Activated naive CD4-positive, alpha-beta T cell treated with anti-CD3 and anti-CD28 coated beads for 36 hours (primary cell): ENCODE measurements around the gene GRID1. TPM values are rescaled to one million over a fixed set of nuclear protein-coding genes. Genes with fewer than 3 reads are reported as not detected.

ENCODE experiments used
- CTCF ChIA-PET: fragments of 350-600 bp; sonication (Branson Sonifier 250); formaldehyde crosslinking; loops from one replicate; lab custom pipeline; 2021; ENCODE audit warnings: antibody characterized with exemption; lab: Charles Lee
- DNase-seq: peaks from one replicate; pipeline ENCODE4 v3.0.0-alpha.2; 2020
- H3K27ac Mint-ChIP-seq: one replicate; pipeline ENCODE4 v1.8.0; 2021; ENCODE audit warnings: mild to moderate bottlenecking, mixed read lengths
- H3K27me3 Mint-ChIP-seq: one replicate; pipeline ENCODE4 v1.8.0; 2021; ENCODE audit warnings: low read depth, mixed read lengths
- H3K36me3 Mint-ChIP-seq: one replicate; pipeline ENCODE4 v1.8.0; 2021; ENCODE audit warnings: low read depth, mixed read lengths
- H3K4me1 Mint-ChIP-seq: one replicate; pipeline ENCODE4 v1.8.0; 2021; ENCODE audit warnings: low read depth, mixed read lengths
- H3K4me3 Mint-ChIP-seq: one replicate; pipeline ENCODE4 v1.8.0; 2021; ENCODE audit warnings: mild to moderate bottlenecking, moderate library complexity, mixed read lengths
- H3K9me3 Mint-ChIP-seq: one replicate; pipeline ENCODE4 v1.8.0; 2021; ENCODE audit warnings: mixed read lengths
- intact Hi-C: fragments of 100-400 bp; cut with micrococcal nuclease; formaldehyde crosslinking; loops from one replicate; pipeline ENCODE4 v1.15.1; 2023
- total RNA-seq, 2 experiments: library from RNA; stranded (reverse); gene quantifications; one replicate each; pipeline ENCODE4 v1.2.3, GENCODE V29; 2021

Gene GRID1
- total RNA-seq, 2 experiments from 2014 or later: not detected

DNA sequence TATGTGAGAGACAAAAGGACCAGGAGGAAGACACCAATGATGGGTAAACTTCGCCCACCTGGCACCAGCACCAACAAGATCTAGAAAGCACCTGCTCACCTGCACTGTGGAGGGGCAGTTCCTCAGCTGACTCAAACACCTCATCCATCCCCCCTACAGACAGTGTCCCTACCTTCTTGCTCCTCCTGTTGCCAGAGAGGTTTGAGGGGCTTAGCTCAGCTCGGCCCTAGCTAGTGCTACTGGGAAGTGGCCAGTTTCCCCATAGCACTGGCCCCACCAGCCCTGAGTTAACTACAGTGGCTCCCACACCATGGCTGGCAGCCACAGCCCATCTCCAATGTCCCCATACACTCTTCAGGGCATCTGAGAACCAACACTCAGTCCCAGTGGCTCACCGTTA, 70.8 kb downstream of the GRID1 start:
- intact Hi-C loops: no loop called here
- CTCF ChIA-PET: no interaction called here
- H3K9me3 Mint-ChIP-seq: no peaks in the 10 kb centered on the region
- H3K4me1 Mint-ChIP-seq: no peaks in the 10 kb centered on the region
- no peaks in the 10 kb centered on the region for H3K36me3 Mint-ChIP-seq
- no peak overlapping the region for H3K27ac Mint-ChIP-seq
- no peak for DNase-seq
- no peaks in the 10 kb centered on the region for H3K27me3 Mint-ChIP-seq
- H3K4me3 Mint-ChIP-seq: no peak overlapping the region

DNA sequence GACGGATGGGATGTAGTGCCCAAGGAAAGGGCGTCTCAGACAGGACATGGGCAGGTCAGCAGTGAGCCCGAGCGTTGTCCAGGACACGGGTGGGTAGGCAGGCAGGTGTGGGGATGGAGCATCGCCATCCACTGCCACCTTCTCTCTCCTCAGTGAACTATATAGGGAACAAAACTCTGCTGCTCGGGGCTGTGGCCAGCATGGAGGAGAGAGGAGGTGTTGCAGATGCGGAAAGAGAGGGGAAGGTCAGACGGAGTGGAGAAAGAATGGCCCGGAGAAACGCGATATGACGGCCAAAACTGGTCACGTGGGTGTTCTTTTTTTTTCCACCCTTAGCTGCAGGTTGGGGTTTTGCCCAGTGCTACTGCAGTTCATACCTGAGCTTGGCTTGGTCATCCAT, 71.2 kb downstream of the GRID1 start:
- no peaks in the 10 kb centered on the region for H3K9me3 Mint-ChIP-seq
- intact Hi-C loops: no loop called here
- H3K4me3 Mint-ChIP-seq: no peak overlapping the region
- CTCF ChIA-PET: no interaction called here
- no peaks in the 10 kb centered on the region for H3K36me3 Mint-ChIP-seq
- no peaks in the 10 kb centered on the region for H3K4me1 Mint-ChIP-seq
- H3K27me3 Mint-ChIP-seq: no peaks in the 10 kb centered on the region
- no peak overlapping the region for H3K27ac Mint-ChIP-seq
- no peak for DNase-seq

DNA sequence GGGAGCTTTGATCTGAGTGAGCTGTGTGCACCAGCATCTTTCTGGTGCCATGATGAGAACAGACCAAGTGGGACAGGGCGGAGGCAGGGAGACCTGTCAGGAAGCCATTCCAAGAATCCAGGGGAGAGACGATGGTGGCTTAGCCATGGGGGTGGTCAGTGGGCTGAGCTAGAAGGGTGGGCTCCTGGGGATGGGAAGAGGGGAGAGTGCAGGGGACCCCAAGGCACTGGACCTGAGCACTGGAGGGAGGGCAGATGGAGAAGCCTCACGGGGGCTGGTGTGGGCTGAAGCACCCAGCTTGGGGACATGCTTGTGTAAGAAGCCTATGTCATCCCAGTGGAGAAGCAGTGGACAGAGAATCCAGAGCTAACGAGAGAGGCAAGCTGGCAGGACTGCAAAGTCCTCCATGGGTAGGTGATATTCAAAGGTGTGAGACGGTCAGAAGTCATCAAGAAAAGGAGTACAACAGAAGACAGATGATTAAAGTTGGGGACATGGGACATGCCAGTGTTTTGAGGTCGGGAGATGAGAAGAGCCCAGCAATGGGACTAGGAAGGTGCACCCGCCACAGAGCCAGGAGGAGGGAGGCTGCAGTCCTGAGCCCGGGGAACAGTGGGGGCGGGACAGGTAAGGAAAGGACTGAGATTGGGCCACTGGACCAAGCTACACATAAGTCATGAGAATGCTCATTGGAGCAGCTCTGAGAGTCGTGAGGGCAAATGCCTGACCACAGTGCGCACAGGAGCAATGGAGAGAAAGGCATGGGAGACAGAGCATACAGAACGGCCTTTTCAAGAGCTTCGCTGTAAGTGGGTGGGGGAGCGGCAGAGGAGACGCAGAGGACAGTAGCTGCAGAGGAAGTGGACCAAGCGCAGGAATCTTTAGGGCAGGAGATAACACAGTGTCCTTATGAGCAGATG, 72.0 kb downstream of the GRID1 start:
- no peaks in the 10 kb centered on the region for H3K36me3 Mint-ChIP-seq
- CTCF ChIA-PET: no interaction called here

DNA sequence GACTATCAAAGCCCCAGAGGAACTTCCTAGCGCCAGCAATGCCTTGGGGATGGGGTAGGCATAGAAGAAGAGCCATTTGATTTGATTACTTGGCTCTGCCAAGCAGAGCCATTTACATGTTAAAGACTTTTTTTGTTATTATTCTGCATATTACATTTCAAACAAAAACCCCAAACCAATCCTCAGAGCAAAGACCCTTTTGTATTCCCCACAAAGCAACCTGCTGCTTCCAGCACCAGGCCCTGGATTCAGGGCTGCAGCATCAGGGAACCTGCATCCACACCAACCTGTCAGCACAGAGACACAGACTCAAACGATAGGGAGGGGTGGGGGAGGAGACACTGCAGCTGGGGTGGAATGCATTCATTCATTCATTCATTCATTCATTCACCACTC, 73.2 kb downstream of the GRID1 start:
- Mint-ChIP-seq H3K27me3 (no peaks in the 10 kb centered on the region), H3K27ac (no peak overlapping the region), H3K4me1 (no peaks in the 10 kb centered on the region), H3K9me3 (no peaks in the 10 kb centered on the region), H3K36me3 (no peaks in the 10 kb centered on the region), H3K4me3 (no peak overlapping the region)
- DNase-seq: no peak
- CTCF ChIA-PET: no interaction called here
- intact Hi-C loops: no loop called here

More for the DNA sequence above, 72.0 kb downstream of the GRID1 start:
- H3K9me3 Mint-ChIP-seq: no peaks in the 10 kb centered on the region
- no peak for DNase-seq
- no peaks in the 10 kb centered on the region for H3K27me3 Mint-ChIP-seq
- no peaks in the 10 kb centered on the region for H3K4me1 Mint-ChIP-seq
- H3K4me3 Mint-ChIP-seq: no peak overlapping the region
- intact Hi-C loops: no loop called here
- H3K27ac Mint-ChIP-seq: no peak overlapping the region

DNA sequence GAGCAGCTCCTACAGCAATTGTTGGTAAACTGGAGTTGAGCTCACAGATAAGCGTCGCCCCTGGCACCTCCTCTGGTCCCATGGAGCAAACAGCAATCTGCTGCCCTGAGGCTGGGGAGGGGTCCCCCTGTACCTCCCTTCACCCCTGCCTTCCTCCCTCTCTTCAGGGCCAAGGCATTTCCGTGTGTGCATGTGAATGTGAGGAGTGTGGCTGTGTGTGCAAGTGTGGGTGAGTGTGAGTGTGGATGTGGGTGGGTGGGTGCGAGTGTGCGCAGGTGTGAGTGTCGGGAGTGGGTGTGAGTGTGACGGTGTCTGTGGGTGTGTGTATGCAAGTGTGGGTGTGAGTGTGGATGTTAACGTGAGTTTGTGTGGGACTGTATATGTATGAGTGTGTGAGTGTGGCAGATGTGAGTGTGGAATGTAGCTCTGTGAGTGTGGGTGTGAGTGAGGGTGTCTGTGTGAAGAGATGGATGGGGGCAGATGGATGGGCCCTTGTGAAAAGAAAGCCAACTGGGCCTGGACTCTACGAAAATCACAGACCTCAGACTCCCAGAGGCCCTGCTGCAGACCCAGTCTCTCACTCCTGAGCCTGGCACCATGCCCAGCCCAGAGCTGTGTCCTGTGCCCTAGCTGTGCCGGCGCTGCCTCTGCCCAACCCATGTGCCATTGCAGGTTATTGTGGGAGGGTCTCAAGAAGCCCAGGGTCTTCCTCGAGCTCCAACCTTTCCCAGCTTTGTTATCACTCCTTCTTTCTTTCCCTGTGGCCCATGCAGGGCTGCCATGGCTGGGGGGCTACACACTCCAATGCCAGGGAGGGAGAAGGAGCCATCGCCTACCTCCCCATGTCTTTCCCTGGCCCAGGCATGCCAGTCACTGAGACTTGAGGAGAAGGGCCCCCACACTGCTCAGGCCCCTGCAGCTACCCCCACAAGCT, 73.9 kb downstream of the GRID1 start:
- Mint-ChIP-seq H3K4me3 (no peak overlapping the region), H3K4me1 (no peaks in the 10 kb centered on the region), H3K27me3 (no peaks in the 10 kb centered on the region), H3K9me3 (no peaks in the 10 kb centered on the region), H3K27ac (no peak overlapping the region), H3K36me3 (no peaks in the 10 kb centered on the region)
- CTCF ChIA-PET: interaction anchor here (0.6 kb wide), 1 partner anchor 198 kb away, joined by 3 read pairs; no protein-coding TSS in a partner anchor
- no peak for DNase-seq
- intact Hi-C loops: no loop called here

DNA sequence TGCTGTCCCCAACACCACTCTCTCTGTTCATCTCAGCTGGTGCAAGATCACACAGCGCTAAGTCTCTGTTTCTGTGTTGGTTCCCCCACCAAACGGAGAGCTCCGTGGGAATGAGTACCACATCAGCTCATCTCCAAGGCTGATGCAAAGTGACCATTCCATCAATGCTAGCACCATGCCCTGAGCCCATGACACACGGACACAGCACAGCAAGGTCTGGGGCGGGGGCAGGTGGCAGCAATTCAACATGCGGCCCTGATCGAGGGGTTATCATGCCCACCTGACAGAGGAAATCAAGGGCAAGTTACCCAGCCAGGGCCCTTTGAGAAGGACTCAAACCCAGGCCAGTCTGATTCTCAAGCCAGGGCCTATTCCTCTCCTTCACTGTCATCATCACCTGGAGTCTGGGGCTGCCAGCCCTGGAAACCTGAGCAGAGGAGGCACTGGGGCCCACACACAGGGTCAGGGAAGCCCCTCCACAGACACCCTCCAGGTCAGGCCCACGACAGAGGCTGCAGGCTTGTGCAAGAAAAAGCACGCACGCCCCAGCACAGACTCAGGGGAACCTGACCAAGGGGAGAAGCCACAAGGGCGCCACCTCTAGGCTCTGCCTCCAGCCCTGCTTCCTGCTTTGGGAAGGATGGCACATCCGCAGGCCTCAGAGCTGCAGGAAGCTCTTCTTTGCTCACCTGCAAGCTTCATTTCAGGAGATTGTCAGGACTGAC, 74.8 kb downstream of the GRID1 start:
- no peak overlapping the region for H3K27ac Mint-ChIP-seq
- H3K27me3 Mint-ChIP-seq: no peaks in the 10 kb centered on the region
- CTCF ChIA-PET: no interaction called here
- no peaks in the 10 kb centered on the region for H3K36me3 Mint-ChIP-seq
- intact Hi-C loops: no loop called here
- no peak overlapping the region for H3K4me3 Mint-ChIP-seq
- no peaks in the 10 kb centered on the region for H3K4me1 Mint-ChIP-seq
- H3K9me3 Mint-ChIP-seq: no peaks in the 10 kb centered on the region
- DNase-seq: no peak

DNA sequence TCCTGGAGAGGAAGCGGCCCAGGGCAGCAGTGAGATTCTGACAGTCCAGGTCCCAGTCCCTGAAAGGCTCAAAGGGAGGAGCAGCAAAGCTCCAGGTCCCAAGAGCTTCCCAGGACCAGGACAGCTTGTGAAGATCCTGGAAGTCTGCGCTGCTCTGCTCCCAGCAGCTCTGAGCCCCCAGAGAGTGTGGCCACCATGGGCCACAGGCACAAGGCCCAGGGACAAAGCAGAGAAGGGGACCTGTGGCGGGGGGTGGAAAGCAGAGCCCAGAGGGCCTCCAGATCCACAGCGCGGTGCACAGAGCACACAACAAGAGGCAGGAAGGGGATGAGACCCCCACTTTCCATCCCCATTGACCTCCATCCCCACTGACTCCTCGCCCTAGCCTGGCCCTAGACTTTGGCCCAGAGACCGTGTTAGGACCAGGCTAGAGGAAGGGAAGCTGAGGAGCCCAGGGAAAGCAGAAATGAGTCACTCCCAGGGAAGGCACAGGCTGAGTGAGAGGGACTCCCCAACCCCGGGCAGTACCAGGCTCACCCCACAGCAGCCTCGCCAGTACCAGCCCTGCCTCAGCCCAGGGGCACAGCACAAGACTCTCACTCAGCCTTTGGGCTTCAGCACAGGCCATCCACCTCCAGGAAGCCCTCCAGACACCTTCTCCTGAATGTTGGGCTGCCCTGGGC, 75.5 kb downstream of the GRID1 start:
- H3K4me1 Mint-ChIP-seq: no peaks in the 10 kb centered on the region
- intact Hi-C loops: no loop called here
- H3K4me3 Mint-ChIP-seq: no peak overlapping the region
- H3K27ac Mint-ChIP-seq: no peak overlapping the region
- H3K9me3 Mint-ChIP-seq: no peaks in the 10 kb centered on the region
- no peaks in the 10 kb centered on the region for H3K36me3 Mint-ChIP-seq
- DNase-seq: no peak
- CTCF ChIA-PET: no interaction called here
- no peaks in the 10 kb centered on the region for H3K27me3 Mint-ChIP-seq

DNA sequence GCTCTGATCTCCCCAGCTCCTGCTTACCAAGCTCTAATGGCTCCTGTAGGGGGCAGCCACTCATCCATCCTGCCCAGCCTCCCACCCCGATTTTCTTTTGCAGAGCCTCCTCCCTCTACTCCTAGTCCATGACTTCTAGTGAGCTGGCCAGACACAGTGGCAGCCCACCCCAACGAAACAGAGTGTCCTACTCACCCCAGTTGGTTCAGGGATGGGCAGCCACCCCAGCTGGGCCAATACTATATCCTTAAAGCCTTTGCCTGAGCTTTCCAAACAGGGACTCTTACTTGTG, 77.1 kb downstream of the GRID1 start:
- intact Hi-C loops: no loop called here
- no peaks in the 10 kb centered on the region for H3K9me3 Mint-ChIP-seq
- DNase-seq: no peak
- CTCF ChIA-PET: interaction anchor here (1.3 kb wide), 1 partner anchor 11 kb away, joined by 4 read pairs; no protein-coding TSS in a partner anchor
- H3K27me3 Mint-ChIP-seq: no peaks in the 10 kb centered on the region
- no peak overlapping the region for H3K27ac Mint-ChIP-seq
- no peaks in the 10 kb centered on the region for H3K4me1 Mint-ChIP-seq
- no peak overlapping the region for H3K4me3 Mint-ChIP-seq
- no peaks in the 10 kb centered on the region for H3K36me3 Mint-ChIP-seq

DNA sequence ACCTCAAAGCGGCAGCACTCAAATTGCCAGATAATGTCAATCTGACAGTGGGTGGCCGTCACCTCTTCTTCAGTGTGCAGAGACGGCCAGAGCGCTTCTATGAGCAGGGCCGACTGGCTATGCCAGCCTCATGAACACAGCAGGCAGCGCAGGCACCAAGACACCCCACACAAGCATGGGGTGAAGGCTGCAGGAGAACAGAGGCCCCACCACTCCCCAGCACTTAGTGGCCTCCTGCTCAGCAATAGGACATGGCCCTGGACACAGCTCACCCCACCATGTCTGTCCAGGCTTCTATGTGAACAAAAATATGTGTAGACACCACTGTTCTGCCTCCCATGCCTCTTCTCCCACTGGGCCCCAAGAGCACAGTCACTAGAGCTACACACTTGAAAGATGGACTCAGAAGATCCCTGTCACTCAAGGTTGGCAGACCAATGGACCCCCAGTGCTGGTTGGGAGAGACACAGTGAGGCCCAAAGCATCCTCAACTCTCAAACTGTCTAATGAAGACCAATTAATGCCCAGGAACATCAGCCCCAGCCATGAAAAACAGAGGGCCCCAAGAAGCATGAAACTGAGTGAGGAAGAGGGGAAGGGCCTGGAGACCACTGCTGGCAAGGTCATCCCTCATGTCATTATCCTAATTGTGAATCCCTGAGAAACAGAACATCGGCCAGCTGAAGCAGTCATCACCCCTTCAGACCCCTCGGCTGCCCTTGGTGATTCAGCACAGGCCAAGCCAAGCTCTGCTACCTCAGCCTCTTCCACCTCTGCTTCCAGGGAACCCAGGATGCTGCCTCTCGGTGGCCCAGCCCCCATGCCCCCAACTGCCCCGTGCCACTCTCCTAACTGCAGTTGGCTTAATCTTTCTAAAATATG, 77.7 kb downstream of the GRID1 start:
- no peaks in the 10 kb centered on the region for H3K36me3 Mint-ChIP-seq
- no peaks in the 10 kb centered on the region for H3K9me3 Mint-ChIP-seq
- no peak overlapping the region for H3K4me3 Mint-ChIP-seq
- intact Hi-C loops: no loop called here
- no peak overlapping the region for H3K27ac Mint-ChIP-seq
- H3K27me3 Mint-ChIP-seq: peaks cover 2% of the 10 kb centered on the region
- DNase-seq: no peak
- H3K4me1 Mint-ChIP-seq: no peaks in the 10 kb centered on the region
- CTCF ChIA-PET: interaction anchor here (1.3 kb wide), 1 partner anchor 12 kb away, joined by 4 read pairs; no protein-coding TSS in a partner anchor

DNA sequence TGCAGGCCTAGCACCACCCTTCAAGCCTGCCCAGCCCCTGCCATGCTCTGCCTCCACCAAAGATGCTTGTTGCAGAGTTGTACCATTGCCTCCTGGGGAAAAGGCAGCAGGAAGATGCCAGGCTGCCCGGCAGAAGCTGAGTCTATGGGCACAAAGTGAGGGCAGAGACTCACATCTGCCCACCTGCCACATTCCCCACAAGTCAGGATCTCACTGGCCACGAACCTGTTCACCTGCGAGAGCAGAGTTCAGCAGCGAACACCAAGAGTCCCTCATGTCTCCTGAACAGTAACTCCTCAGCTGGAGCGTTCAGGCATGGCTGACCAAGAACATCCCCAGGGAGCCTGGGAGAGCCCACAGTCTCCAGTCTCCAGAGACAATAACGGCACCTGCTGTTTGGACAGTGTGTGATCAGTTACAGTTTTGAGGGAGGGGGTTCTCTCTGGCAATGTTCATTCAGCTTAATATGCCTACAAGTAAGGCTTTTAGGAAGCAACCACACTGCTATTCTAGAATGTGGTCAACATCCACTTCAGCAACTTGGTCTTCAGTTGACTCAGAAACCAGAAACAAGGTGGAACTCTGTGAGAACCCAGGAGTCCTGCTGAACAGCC, 78.5 kb downstream of the GRID1 start:
- Mint-ChIP-seq H3K4me3 (no peak overlapping the region), H3K27ac (no peak overlapping the region), H3K9me3 (no peaks in the 10 kb centered on the region), H3K36me3 (no peaks in the 10 kb centered on the region), H3K27me3 (peaks cover 3% of the 10 kb centered on the region), H3K4me1 (no peaks in the 10 kb centered on the region)
- intact Hi-C loops: no loop called here
- CTCF ChIA-PET: no interaction called here
- no peak for DNase-seq
